SW 1271 (cell line): ENCODE measurements around the gene WFS1.

Experiments
- DNase-seq, 2 experiments: peaks; one replicate each; lab custom pipeline; 2025; lab: John Stamatoyannopoulos, UW

Gene WFS1

GRCh38 chr4:6325788-6326290 is 56.2 kb downstream of the WFS1 start:
- DNase-seq, result no peak

GRCh38 chr4:6326312-6327060 is 56.8 kb downstream of the WFS1 start:
- no peak for DNase-seq

GRCh38 chr4:6327220-6327917 is 57.7 kb downstream of the WFS1 start:
- DNase-seq, result peak in 1 of 2 experiments; percentile 47

GRCh38 chr4:6328526-6328925 is 58.9 kb downstream of the WFS1 start:
- no peak for DNase-seq

- DNase-seq, result no peak
Measured at GRCh38 chr4:6329478-6330383, 60.1 kb downstream of the WFS1 start.

- DNase-seq, result no peak
Measured at GRCh38 chr4:6330384-6330767, 60.7 kb downstream of the WFS1 start.

- DNase-seq, result peak in 1 of 2 experiments; percentile 41
Measured at GRCh38 chr4:6331018-6331417, 61.4 kb downstream of the WFS1 start.

GRCh38 chr4:6331468-6331867 is 61.8 kb downstream of the WFS1 start:
- DNase-seq, result no peak

GRCh38 chr4:6332042-6332668 is 62.5 kb downstream of the WFS1 start:
- DNase-seq, result peak; percentile 6 to 16

- DNase-seq, result no peak
Measured at GRCh38 chr4:6332669-6333050, 63.0 kb downstream of the WFS1 start.

GRCh38 chr4:6333301-6334202 is 63.9 kb downstream of the WFS1 start:
- peak in 1 of 2 experiments; percentile 6 for DNase-seq

- no peak for DNase-seq
Measured at GRCh38 chr4:6334203-6334887, 64.7 kb downstream of the WFS1 start.

- DNase-seq, result no peak
Measured at GRCh38 chr4:6335040-6335590, 65.5 kb downstream of the WFS1 start.

- no peak for DNase-seq
Measured at GRCh38 chr4:6336166-6336565, 66.5 kb downstream of the WFS1 start.

GRCh38 chr4:6337331-6337935 is 67.8 kb downstream of the WFS1 start:
- DNase-seq, result no peak

GRCh38 chr4:6338175-6338950 is 68.7 kb downstream of the WFS1 start:
- no peak for DNase-seq

- DNase-seq, result no peak
Measured at GRCh38 chr4:6338951-6339817, 69.5 kb downstream of the WFS1 start.
